Adrenal gland (tissue), 5 donors: Measurements from ENCODE around the gene OLA1.

ENCODE experiments used
- CTCF ChIP-seq, 6 experiments: fragments of 450-650 bp in 4 of 6; fragments of 200-600 bp in 2 of 6; sonication (generic) in 1 of 6; IDR thresholded peaks; 1 replicate in 5 of 6; 2 replicates in 1 of 6; pipeline versions ENCODE4 v1.5.1 to v1.8.0; 2016 to 2021; ENCODE audit warnings: antibody characterized with exemption in 6 of 6, mild to moderate bottlenecking in 2 of 6, moderate library complexity in 1 of 6
- POLR2A ChIP-seq, 2 donors: fragments of 450-650 bp; IDR thresholded peaks; one replicate each; pipeline ENCODE4 v1.6.1; 2017; ENCODE audit warnings: antibody characterized with exemption in 2 of 2, mild to moderate bottlenecking in 2 of 2, moderate library complexity in 1 of 2
- donor health status: DM: no; HTN: no; CAD: no.

- TF ChIP-seq CTCF (IDR thresholded peaks at IDR 0.05), result no peak
- no peak for TF ChIP-seq POLR2A (IDR thresholded peaks at IDR 0.05)
Measured at GRCh38 chr2:174080672-174081121, 167.6 kb downstream of the OLA1 start.
